NB4 (cell line): ENCODE results near the gene ACMSD.

Experiments used
- CTCF ChIP-seq: IDR thresholded peaks from one replicate; pipeline ENCODE4 v1.5.1; 2012; ENCODE audit warnings: low read depth, low read length
- POLR2A ChIP-seq: IDR thresholded peaks from 2 replicates; pipeline ENCODE4 v1.6.1; 2011; ENCODE audit warnings: mild to moderate bottlenecking; ENCODE audit not compliant: insufficient read length; ENCODE audit errors: extremely low read depth

GRCh38 chr2:134926231-134926931 lies 88.0 kb downstream of the ACMSD start:
- no peak for TF ChIP-seq CTCF
- no peak for TF ChIP-seq POLR2A
